ENCODE data around the gene ASB7. TPM values are rescaled to one million over a fixed set of nuclear protein-coding genes. Genes with fewer than 3 reads are reported as not detected.
A peak's percentile ranks its signal among the peaks of the same experiment; 100 is the strongest.

The ASB7 gene
- total RNA-seq, 1 experiment from 2014 or later: 14.1 TPM

- in situ Hi-C loops (cut with HindIII; ENCODE audit: low pct_unique_long_range_greater_than_20kb, low sequenced_read_pairs): no loop called here
- no peak for DNase-seq (ENCODE audit: low read depth, low spot score)
These were observed 33.1 kb downstream of the ASB7 start for GRCh38 chr15:100635406-100636071.

DNA sequence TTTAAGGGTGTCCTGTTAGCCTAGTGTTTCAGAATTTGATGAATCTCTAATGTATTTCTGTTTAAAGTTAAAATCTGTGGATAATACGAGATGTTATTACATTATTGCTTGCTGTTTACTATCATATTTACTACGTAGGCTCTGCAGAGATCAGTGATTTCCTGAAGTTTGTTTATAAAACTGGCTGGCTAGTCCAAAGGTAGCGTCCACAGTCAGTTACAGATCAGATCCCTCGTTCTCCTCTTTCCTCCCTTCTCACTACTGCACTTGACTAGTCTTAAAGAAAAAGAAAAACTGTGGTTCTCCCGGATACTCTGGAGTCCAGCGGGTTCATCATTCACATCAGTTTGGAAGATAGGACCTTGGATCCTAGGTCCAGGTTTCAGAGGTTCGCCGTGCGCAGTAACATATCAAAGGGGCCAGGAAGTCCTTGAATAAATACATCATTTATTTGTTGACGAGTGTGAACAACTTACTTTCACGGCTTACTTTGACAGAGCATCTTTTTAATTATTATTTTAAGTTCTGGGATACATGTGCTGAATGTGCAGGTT, 35.9 kb downstream of the ASB7 start:
- no peak for DNase-seq (ENCODE audit: low read depth, low spot score)
- in situ Hi-C loops (cut with HindIII; ENCODE audit: low pct_unique_long_range_greater_than_20kb, low sequenced_read_pairs): no loop called here

DNA sequence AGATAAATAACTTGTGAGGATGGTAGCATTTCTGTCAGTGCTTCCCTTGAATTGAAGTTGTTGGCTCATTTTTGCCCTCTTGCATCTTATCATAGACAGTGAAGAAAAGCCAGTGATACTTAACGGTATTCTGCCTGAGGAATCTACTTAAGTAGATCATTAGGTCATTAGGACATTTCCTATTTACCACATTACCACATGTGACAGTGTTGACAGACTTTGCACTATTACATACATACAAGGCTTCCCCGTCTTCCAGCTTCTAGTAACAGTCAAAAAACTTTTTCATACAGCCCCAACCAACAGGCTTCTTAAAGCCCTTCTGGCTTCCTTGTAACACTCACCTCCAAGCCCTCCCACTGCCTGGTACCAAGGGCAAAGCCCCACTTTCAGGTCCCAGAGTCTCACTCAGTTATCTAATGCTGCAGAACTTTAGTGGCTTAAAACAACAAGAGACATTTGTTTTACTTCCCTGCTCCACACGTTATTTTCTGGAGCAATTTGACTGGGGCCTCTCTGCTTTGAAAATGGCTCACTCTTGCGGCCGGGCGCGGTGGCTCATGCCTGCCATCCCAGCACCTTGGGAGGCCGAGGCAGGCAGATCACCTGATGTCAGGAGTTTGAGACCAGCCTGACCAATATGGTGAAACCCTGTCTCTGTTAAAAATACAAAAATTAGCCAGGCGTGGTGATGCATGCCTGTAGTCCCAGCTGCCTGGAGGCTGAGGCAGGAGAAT, 40.0 kb downstream of the ASB7 start:
- in situ Hi-C loops (cut with HindIII; ENCODE audit: low pct_unique_long_range_greater_than_20kb, low sequenced_read_pairs): no loop called here
- DNase-seq (ENCODE audit: low read depth, low spot score): no peak

DNA sequence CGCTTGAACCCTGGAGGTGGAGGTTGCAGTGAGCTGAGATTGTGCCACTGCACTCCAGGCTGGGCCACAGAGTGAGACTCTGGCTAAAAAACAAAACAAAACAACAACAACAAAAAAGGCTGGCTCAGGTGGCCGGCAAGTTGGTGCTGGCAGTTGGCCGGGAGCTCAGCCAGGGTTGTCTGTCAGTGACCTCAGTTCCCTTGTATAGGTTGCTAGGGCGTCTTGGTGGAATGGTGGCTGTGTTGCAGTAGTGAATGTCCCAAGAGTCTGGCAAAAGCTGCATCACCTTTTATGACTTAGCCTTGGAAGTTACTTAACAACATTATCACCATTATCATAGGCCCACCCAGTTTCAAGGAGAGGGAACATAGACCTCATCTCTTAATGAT, 40.6 kb downstream of the ASB7 start:
- in situ Hi-C loops (cut with HindIII; ENCODE audit: low pct_unique_long_range_greater_than_20kb, low sequenced_read_pairs): no loop called here
- no peak for DNase-seq (ENCODE audit: low read depth, low spot score)

- no peak for DNase-seq (ENCODE audit: low read depth, low spot score)
- in situ Hi-C loops (cut with HindIII; ENCODE audit: low pct_unique_long_range_greater_than_20kb, low sequenced_read_pairs): no loop called here
These were observed 43.3 kb downstream of the ASB7 start for GRCh38 chr15:100645671-100646070.

GRCh38 chr15:100648951-100649350, 46.6 kb downstream of the ASB7 start:
- DNase-seq (ENCODE audit: low read depth, low spot score): no peak
- in situ Hi-C loops (cut with HindIII; ENCODE audit: low pct_unique_long_range_greater_than_20kb, low sequenced_read_pairs): no loop called here

GRCh38 chr15:100650685-100651084, 48.3 kb downstream of the ASB7 start:
- no peak for DNase-seq (ENCODE audit: low read depth, low spot score)
- in situ Hi-C loops (cut with HindIII; ENCODE audit: low pct_unique_long_range_greater_than_20kb, low sequenced_read_pairs): no loop called here

- no peak for DNase-seq (ENCODE audit: low read depth, low spot score)
- in situ Hi-C loops (cut with HindIII; ENCODE audit: low pct_unique_long_range_greater_than_20kb, low sequenced_read_pairs): no loop called here
These were observed 48.9 kb downstream of the ASB7 start for GRCh38 chr15:100651253-100651652.

GRCh38 chr15:100652116-100652515, 49.7 kb downstream of the ASB7 start:
- in situ Hi-C loops (cut with HindIII; ENCODE audit: low pct_unique_long_range_greater_than_20kb, low sequenced_read_pairs): no loop called here
- DNase-seq (ENCODE audit: low read depth, low spot score): no peak

DNA sequence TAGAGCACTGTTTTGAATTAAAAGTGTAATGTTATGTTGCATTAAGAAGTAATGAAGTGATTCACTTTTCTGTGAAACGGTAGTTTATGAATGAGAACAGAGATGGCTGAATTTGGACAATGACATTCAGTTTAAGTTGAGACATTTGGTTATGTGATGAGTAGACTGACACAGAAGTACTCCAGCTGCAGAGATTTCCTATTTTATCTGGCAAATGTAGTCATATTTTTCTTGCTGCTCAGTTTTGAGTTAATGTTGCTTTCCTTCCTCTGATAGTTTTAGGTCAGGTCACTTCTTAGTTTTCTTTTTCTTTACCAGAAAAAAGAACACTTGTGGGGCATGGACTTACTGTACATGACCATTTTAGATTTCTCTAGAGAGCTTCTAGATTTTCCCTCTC, 51.2 kb downstream of the ASB7 start:
- in situ Hi-C loops (cut with HindIII; ENCODE audit: low pct_unique_long_range_greater_than_20kb, low sequenced_read_pairs): no loop called here
- no peak for DNase-seq (ENCODE audit: low read depth, low spot score)

GRCh38 chr15:100658895-100659294, 56.5 kb downstream of the ASB7 start:
- in situ Hi-C loops (cut with HindIII; ENCODE audit: low pct_unique_long_range_greater_than_20kb, low sequenced_read_pairs): no loop called here
- DNase-seq (ENCODE audit: low read depth, low spot score): no peak

- in situ Hi-C loops (cut with HindIII; ENCODE audit: low pct_unique_long_range_greater_than_20kb, low sequenced_read_pairs): no loop called here
- no peak for DNase-seq (ENCODE audit: low read depth, low spot score)
These were observed 58.8 kb downstream of the ASB7 start for GRCh38 chr15:100661156-100661555.

DNA sequence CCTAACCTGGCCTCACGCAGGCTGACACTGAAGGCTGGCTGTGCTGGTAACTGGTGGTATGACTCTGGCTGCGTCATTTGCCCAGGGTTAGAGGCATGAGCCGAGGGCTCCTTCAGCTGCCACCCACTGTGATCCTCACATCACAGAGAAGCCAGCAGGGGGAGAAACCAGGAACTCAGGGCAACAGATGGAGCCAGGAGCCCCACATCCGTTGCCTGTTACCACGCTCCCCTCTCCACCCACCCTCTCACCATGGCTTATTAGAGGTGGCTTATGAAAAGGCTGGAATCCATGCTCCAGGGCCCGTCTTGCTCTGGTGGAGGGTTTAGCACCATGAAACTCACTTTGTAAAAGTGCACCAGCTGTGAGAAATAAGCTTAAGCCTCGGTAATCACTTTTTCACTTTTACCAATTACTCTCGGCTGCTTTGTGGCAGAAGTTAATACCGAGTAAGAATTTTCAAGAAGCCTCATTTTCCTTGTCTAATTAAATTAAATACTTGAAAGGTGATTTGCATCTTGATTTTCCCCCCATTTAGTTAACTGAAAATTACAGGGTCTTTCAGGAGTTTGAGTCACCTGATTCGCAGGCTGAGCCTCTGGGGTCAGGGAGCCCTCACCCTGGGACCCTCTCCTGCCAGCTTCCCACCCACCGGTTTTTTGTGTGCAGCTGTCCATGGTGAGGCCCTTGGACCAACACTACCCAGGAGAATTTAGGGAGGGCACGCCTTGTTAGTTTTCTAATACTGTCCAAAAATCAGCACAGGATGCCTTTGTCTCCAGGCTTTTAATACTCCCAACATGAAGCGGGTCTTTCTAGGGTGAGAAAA, 60.9 kb downstream of the ASB7 start:
- in situ Hi-C loops (cut with HindIII; ENCODE audit: low pct_unique_long_range_greater_than_20kb, low sequenced_read_pairs): no loop called here
- DNase-seq (ENCODE audit: low read depth, low spot score): peak; percentile 57

DNA sequence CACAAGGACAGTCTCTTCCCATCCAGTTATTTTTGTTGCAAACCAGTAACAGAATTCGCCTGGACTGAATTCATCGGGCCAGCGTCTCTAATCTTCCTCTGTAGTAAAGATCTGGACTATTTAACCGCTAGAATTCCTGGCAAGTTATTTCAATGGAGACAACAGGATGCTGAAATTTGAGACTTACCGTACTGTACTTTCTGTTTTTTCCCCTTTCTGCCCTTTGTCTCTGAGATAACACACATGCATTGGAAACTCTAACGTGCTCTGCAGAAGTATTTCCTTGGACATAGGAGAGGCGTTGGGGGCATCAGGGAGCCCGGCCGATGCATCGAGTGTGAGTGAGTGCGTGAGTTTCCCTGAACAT, 61.5 kb downstream of the ASB7 start:
- no peak for DNase-seq (ENCODE audit: low read depth, low spot score)
- in situ Hi-C loops (cut with HindIII; ENCODE audit: low pct_unique_long_range_greater_than_20kb, low sequenced_read_pairs): no loop called here

- in situ Hi-C loops (cut with HindIII; ENCODE audit: low pct_unique_long_range_greater_than_20kb, low sequenced_read_pairs): no loop called here
- DNase-seq (ENCODE audit: low read depth, low spot score): no peak
These were observed 63.2 kb downstream of the ASB7 start for GRCh38 chr15:100665570-100665969.

GRCh38 chr15:100667405-100668347, 65.3 kb downstream of the ASB7 start:
- DNase-seq (ENCODE audit: low read depth, low spot score): no peak
- in situ Hi-C loops (cut with HindIII; ENCODE audit: low pct_unique_long_range_greater_than_20kb, low sequenced_read_pairs): no loop called here

DNA sequence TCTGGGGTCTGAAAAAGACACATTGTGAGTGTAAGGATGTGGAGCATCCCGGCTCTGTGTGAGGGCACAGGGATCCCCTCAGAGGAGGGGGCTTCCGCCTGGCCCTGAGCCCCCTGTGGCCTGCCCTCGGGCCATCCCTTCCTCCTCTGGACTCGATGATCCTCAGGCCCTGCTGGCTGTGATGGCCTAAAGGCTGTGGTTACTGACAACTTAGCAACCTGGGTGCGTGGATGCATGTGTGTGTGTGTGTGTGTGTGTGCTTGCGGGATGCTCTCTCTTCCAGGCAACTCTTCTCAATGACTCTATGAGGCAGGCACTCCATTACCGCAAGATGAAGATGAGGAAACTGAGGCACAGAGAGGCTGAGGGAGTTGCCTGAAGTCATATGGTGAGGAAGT, 66.0 kb downstream of the ASB7 start:
- in situ Hi-C loops (cut with HindIII; ENCODE audit: low pct_unique_long_range_greater_than_20kb, low sequenced_read_pairs): no loop called here
- DNase-seq (ENCODE audit: low read depth, low spot score): no peak

Measured in SK-MEL-5 (cell line).